ENCODE measurements around the gene SETMAR. TPM values are rescaled to one million over a fixed set of nuclear protein-coding genes. Genes with fewer than 3 reads are reported as not detected.

SETMAR gene
- total RNA-seq, 4 donors from 2014 or later = 3.7 to 10.4 (median 7.6) TPM

GRCh38 chr3:4271834-4272233, 31.3 kb upstream of the SETMAR start:
- no peaks in the 10 kb centered on the region for H3K27me3 ChIP-seq

DNA sequence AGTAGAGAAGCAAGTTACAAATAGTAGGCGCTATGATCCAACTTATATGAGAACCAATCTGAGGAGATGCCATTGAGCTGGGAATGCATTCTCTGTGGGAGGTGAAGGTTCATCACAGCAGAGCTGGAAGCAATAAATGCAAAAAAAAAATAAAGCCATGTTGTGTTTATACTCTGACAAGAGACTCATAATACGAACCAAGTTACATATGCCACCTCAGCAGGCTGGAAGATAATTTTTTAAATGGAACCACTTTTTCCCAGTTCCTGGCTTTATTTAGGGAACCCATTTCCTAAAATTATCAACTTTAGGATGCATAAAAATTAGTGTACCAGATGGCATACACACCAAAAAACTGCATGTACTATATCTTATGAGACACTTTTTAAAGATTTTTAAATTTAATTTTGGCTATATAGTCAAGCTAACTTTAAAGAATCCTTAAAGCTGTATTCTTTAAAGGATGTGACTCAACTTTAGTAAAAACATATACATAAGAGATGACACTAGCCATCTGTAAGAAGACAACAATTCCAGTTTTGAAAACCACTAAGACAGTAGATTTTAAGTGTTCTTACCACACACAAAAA, 23.6 kb upstream of the SETMAR start:
- TF ChIP-seq POLR2A (IDR thresholded peaks at IDR 0.05) = no peak
- TF ChIP-seq, protein P1, sequence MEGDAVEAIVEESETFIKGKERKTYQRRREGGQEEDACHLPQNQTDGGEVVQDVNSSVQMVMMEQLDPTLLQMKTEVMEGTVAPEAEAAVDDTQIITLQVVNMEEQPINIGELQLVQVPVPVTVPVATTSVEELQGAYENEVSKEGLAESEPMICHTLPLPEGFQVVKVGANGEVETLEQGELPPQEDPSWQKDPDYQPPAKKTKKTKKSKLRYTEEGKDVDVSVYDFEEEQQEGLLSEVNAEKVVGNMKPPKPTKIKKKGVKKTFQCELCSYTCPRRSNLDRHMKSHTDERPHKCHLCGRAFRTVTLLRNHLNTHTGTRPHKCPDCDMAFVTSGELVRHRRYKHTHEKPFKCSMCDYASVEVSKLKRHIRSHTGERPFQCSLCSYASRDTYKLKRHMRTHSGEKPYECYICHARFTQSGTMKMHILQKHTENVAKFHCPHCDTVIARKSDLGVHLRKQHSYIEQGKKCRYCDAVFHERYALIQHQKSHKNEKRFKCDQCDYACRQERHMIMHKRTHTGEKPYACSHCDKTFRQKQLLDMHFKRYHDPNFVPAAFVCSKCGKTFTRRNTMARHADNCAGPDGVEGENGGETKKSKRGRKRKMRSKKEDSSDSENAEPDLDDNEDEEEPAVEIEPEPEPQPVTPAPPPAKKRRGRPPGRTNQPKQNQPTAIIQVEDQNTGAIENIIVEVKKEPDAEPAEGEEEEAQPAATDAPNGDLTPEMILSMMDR (IDR thresholded peaks at IDR 0.05 in 4 of 5, conservative IDR thresholded peaks at IDR 0.05 in 1 of 5) = no peak
- Histone ChIP-seq H3K36me3 (no peaks in the 10 kb centered on the region), H3K4me1 (no peaks in the 10 kb centered on the region), H3K27ac (no peak overlapping the region), H3K27me3 (no peaks in the 10 kb centered on the region), H3K4me3 (no peak overlapping the region), H3K9me3 (no peaks in the 10 kb centered on the region)
- intact Hi-C loops (cut with DNase I; ENCODE audit: low total_unique reads) (no loop called here), in situ Hi-C loops (cut with MboI; ENCODE audit: low sequenced_read_pairs in 4 of 4) (loop anchor here (10.0 kb wide), 2 partner anchors 1065 to 1075 kb away; no protein-coding TSS in a partner anchor)
- no peak for ATAC-seq
- DNase-seq = no peak

More at GRCh38 chr3:4271834-4272233, 31.3 kb upstream of the SETMAR start:
- intact Hi-C loops (cut with DNase I; ENCODE audit: low total_unique reads) = no loop called here
- Histone ChIP-seq H3K4me1 (no peaks in the 10 kb centered on the region), H3K4me3 (no peak overlapping the region), H3K36me3 (no peaks in the 10 kb centered on the region), H3K9me3 (no peaks in the 10 kb centered on the region), H3K27ac (no peak overlapping the region)
- DNase-seq (no peak), ATAC-seq (no peak)
- TF ChIP-seq, protein P1 (IDR thresholded peaks at IDR 0.05 in 4 of 5, conservative IDR thresholded peaks at IDR 0.05 in 1 of 5) = peak in 4 of 5 experiments; percentile 10 to 32 (median 20)
- TF ChIP-seq POLR2A (IDR thresholded peaks at IDR 0.05) = no peak
- in situ Hi-C loops (cut with MboI; ENCODE audit: low sequenced_read_pairs in 4 of 4) = loop anchor here in 1 of 4 donors (10.0 kb wide), 1 partner anchor 1067 kb away; no protein-coding TSS in a partner anchor

GRCh38 chr3:4281991-4282390, 21.2 kb upstream of the SETMAR start:
- no peaks in the 10 kb centered on the region for H3K9me3 ChIP-seq
- no peak overlapping the region for H3K4me3 ChIP-seq
- no peaks in the 10 kb centered on the region for H3K36me3 ChIP-seq
- no peak for TF ChIP-seq POLR2A (IDR thresholded peaks at IDR 0.05)
- TF ChIP-seq, protein P1 (IDR thresholded peaks at IDR 0.05 in 4 of 5, conservative IDR thresholded peaks at IDR 0.05 in 1 of 5) = no peak
- no peak for DNase-seq
- in situ Hi-C loops (cut with MboI; ENCODE audit: low sequenced_read_pairs in 4 of 4) = loop anchor here in 3 of 4 donors (10.0 kb wide), 2 partner anchors 1067 to 1077 kb away; no protein-coding TSS in a partner anchor
- H3K27ac ChIP-seq = no peak overlapping the region
- no peak for ATAC-seq
- intact Hi-C loops (cut with DNase I; ENCODE audit: low total_unique reads) = no loop called here
- no peaks in the 10 kb centered on the region for H3K27me3 ChIP-seq
- no peaks in the 10 kb centered on the region for H3K4me1 ChIP-seq

- no peak overlapping the region for H3K4me3 ChIP-seq
- H3K27ac ChIP-seq = no peak overlapping the region
- in situ Hi-C loops (cut with MboI; ENCODE audit: low sequenced_read_pairs in 4 of 4) = loop anchor here in 3 of 4 donors (10.0 kb wide), 2 partner anchors 1070 to 1080 kb away; no protein-coding TSS in a partner anchor
- H3K36me3 ChIP-seq = no peaks in the 10 kb centered on the region
- TF ChIP-seq, protein P1 (IDR thresholded peaks at IDR 0.05 in 4 of 5, conservative IDR thresholded peaks at IDR 0.05 in 1 of 5) = no peak
- TF ChIP-seq POLR2A (IDR thresholded peaks at IDR 0.05) = no peak
- DNase-seq (no peak), ATAC-seq (no peak)
- intact Hi-C loops (cut with DNase I; ENCODE audit: low total_unique reads) = no loop called here
- no peaks in the 10 kb centered on the region for H3K9me3 ChIP-seq
- no peaks in the 10 kb centered on the region for H3K4me1 ChIP-seq
- no peaks in the 10 kb centered on the region for H3K27me3 ChIP-seq
Measured at GRCh38 chr3:4284865-4285264, 18.3 kb upstream of the SETMAR start.
